Neural cell (in vitro differentiated cells): ENCODE results near the gene MRE11. TPM values are rescaled to one million over a fixed set of nuclear protein-coding genes. Genes with fewer than 3 reads are reported as not detected.

ENCODE experiments used
- H2AFZ ChIP-seq: fragments of 200-600, 300-800 bp; sonication (generic), shearing (Covaris generic); 2 replicates; pipeline ENCODE4 v1.6.0; 2014; ENCODE audit warnings: low read depth, mild to moderate bottlenecking, antibody characterized with exemption, low read length, moderate library complexity
- H3F3A ChIP-seq: fragments of 200-600 bp; shearing (Covaris generic); 2 replicates; pipeline ENCODE4 v1.6.1; 2016; ENCODE audit warnings: mild to moderate bottlenecking, moderate library complexity, mixed read lengths, antibody characterized with exemption, low read length; ENCODE audit not compliant: insufficient read depth, poor library complexity, severe bottlenecking
- H3K27ac ChIP-seq: fragments of 200-600, 300-800 bp; sonication (generic), shearing (Covaris generic); 2 replicates; pipeline ENCODE4 v1.5.1; 2014; ENCODE audit warnings: mild to moderate bottlenecking, low read length, moderate library complexity
- H3K27me3 ChIP-seq: fragments of 300-800, 200-600 bp; sonication (generic), shearing (Covaris generic); 2 replicates; pipeline ENCODE4 v1.6.0; 2014; ENCODE audit warnings: mild to moderate bottlenecking, low read depth, low read length, moderate library complexity; ENCODE audit not compliant: insufficient read depth
- H3K36me3 ChIP-seq: fragments of 300-800, 200-600 bp; sonication (generic), shearing (Covaris generic); 2 replicates; pipeline ENCODE4 v1.5.1; 2014; ENCODE audit warnings: mild to moderate bottlenecking, antibody characterized with exemption, low read length, moderate library complexity; ENCODE audit not compliant: insufficient read depth
- H3K4me2 ChIP-seq: fragments of 300-800, 200-600 bp; sonication (generic), shearing (Covaris generic); 2 replicates; pipeline ENCODE4 v1.6.0; 2014; ENCODE audit warnings: mild to moderate bottlenecking, low read length
- H3K4me3 ChIP-seq: fragments of 300-800, 200-600 bp; sonication (generic), shearing (Covaris generic); 2 replicates; pipeline ENCODE4 v1.5.1; 2014; ENCODE audit warnings: mild to moderate bottlenecking, low read length, moderate library complexity
- H3K79me2 ChIP-seq: fragments of 200-600 bp; shearing (Covaris generic); replicated peaks from 2 replicates; pipeline ENCODE4 v1.6.0; 2014; ENCODE audit warnings: mild to moderate bottlenecking, low read length, moderate library complexity; ENCODE audit not compliant: insufficient read depth
- H3K9ac ChIP-seq: fragments of 300-800, 200-600 bp; sonication (generic), shearing (Covaris generic); 2 replicates; pipeline ENCODE4 v1.6.1; 2016; ENCODE audit warnings: mild to moderate bottlenecking, low read length, mixed read lengths
- H3K9me2 ChIP-seq: fragments of 200-600 bp; shearing (Covaris generic); 2 replicates; pipeline ENCODE4 v1.6.1; 2016; ENCODE audit warnings: mild to moderate bottlenecking, low read length, mixed read lengths; ENCODE audit not compliant: insufficient read depth
- H3K9me3 ChIP-seq: fragments of 200-600, 300-800 bp; sonication (generic), shearing (Covaris generic); 2 replicates; pipeline ENCODE4 v1.6.1; 2016; ENCODE audit warnings: mild to moderate bottlenecking, mixed run types, low read length, moderate library complexity, mixed read lengths
- H4K20me1 ChIP-seq: fragments of 200-600 bp; shearing (Covaris generic); 2 replicates; pipeline ENCODE4 v1.6.1; 2016; ENCODE audit warnings: mild to moderate bottlenecking, mixed run types; ENCODE audit not compliant: insufficient read depth
- EP300 ChIP-seq: fragments of 450-650 bp; conservative IDR thresholded peaks from 2 replicates; pipeline ENCODE4 v1.6.1; 2014; ENCODE audit warnings: antibody characterized with exemption, mild to moderate bottlenecking, moderate library complexity; ENCODE audit not compliant: poor library complexity, severe bottlenecking
- EZH2 ChIP-seq: fragments of 200-600, 300-800 bp; shearing (Covaris generic), sonication (generic); IDR thresholded peaks from 2 replicates; pipeline ENCODE4 v1.6.1; 2014; ENCODE audit warnings: antibody characterized with exemption, low read length, borderline replicate concordance, mild to moderate bottlenecking; ENCODE audit not compliant: insufficient read depth, poor library complexity, severe bottlenecking
- MXI1 ChIP-seq: fragments of 450-650 bp; conservative IDR thresholded peaks from 2 replicates; pipeline ENCODE4 v1.6.1; 2014; ENCODE audit warnings: antibody characterized with exemption, mild to moderate bottlenecking; ENCODE audit not compliant: poor library complexity, severe bottlenecking
- POLR2AphosphoS5 ChIP-seq: IDR thresholded peaks from 2 replicates; pipeline ENCODE4 v1.6.1; 2012
- RAD21 ChIP-seq: fragments of 450-650 bp; conservative IDR thresholded peaks from 2 replicates; pipeline ENCODE4 v1.6.1; 2014; ENCODE audit warnings: antibody characterized with exemption, mild to moderate bottlenecking, moderate library complexity
- SMC3 ChIP-seq: fragments of 450-650 bp; conservative IDR thresholded peaks from 2 replicates; pipeline ENCODE4 v1.6.1; 2014; ENCODE audit warnings: antibody characterized with exemption, mild to moderate bottlenecking, moderate library complexity; ENCODE audit not compliant: poor library complexity
- TAF1 ChIP-seq: IDR thresholded peaks from 2 replicates; pipeline ENCODE4 v1.6.1; 2012; ENCODE audit warnings: low read depth
- polyA plus RNA-seq: library from polyadenylated mRNA; depleted of rRNA; stranded (reverse); fragments of >200 nt; gene quantifications from 2 replicates; pipeline ENCODE4 v1.2.3, GENCODE V29; 2014
- TF ChIP-seq, protein P1 (sequence below): fragments of 450-650 bp; IDR thresholded peaks from 2 replicates; pipeline ENCODE4 v1.5.1; 2014; ENCODE audit warnings: antibody characterized with exemption, mild to moderate bottlenecking, moderate library complexity; ENCODE audit not compliant: poor library complexity, severe bottlenecking
- TF ChIP-seq, protein P2 (sequence below): IDR thresholded peaks from 2 replicates; pipeline ENCODE4 v1.6.1; 2012; ENCODE audit warnings: borderline replicate concordance

MRE11 gene
- polyA plus RNA-seq, 1 donor from 2014 or later: 5.1 TPM

DNA sequence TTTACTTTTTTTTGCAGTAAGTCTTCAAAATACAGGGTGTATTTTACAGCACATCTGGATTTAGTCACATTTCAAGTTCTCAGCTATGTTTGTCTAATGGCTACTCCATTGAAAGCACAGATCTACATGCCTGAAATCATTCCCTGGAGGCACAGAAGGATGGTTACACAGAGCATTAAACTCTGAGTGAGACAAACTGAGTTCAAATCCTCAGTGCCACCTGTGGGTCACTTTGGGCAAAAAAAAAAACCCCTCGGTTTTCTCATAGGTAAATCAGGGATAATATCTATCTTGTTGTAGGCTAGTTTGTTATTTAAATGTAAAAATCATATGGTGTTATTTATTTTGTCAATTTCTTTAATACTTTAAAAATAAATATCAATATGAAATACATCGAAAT, 7.9 kb upstream of the MRE11 start:
- TF ChIP-seq EP300 (no peak), RAD21 (no peak), TAF1 (no peak), MXI1 (no peak), EZH2 (no peak), SMC3 (no peak)
- TF ChIP-seq, protein P1, sequence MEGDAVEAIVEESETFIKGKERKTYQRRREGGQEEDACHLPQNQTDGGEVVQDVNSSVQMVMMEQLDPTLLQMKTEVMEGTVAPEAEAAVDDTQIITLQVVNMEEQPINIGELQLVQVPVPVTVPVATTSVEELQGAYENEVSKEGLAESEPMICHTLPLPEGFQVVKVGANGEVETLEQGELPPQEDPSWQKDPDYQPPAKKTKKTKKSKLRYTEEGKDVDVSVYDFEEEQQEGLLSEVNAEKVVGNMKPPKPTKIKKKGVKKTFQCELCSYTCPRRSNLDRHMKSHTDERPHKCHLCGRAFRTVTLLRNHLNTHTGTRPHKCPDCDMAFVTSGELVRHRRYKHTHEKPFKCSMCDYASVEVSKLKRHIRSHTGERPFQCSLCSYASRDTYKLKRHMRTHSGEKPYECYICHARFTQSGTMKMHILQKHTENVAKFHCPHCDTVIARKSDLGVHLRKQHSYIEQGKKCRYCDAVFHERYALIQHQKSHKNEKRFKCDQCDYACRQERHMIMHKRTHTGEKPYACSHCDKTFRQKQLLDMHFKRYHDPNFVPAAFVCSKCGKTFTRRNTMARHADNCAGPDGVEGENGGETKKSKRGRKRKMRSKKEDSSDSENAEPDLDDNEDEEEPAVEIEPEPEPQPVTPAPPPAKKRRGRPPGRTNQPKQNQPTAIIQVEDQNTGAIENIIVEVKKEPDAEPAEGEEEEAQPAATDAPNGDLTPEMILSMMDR: no peak
- TF ChIP-seq, protein P2, sequence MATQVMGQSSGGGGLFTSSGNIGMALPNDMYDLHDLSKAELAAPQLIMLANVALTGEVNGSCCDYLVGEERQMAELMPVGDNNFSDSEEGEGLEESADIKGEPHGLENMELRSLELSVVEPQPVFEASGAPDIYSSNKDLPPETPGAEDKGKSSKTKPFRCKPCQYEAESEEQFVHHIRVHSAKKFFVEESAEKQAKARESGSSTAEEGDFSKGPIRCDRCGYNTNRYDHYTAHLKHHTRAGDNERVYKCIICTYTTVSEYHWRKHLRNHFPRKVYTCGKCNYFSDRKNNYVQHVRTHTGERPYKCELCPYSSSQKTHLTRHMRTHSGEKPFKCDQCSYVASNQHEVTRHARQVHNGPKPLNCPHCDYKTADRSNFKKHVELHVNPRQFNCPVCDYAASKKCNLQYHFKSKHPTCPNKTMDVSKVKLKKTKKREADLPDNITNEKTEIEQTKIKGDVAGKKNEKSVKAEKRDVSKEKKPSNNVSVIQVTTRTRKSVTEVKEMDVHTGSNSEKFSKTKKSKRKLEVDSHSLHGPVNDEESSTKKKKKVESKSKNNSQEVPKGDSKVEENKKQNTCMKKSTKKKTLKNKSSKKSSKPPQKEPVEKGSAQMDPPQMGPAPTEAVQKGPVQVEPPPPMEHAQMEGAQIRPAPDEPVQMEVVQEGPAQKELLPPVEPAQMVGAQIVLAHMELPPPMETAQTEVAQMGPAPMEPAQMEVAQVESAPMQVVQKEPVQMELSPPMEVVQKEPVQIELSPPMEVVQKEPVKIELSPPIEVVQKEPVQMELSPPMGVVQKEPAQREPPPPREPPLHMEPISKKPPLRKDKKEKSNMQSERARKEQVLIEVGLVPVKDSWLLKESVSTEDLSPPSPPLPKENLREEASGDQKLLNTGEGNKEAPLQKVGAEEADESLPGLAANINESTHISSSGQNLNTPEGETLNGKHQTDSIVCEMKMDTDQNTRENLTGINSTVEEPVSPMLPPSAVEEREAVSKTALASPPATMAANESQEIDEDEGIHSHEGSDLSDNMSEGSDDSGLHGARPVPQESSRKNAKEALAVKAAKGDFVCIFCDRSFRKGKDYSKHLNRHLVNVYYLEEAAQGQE: no peak
- Histone ChIP-seq H3K79me2 (no peaks in the 10 kb centered on the region), H2AFZ (no peak overlapping the region), H3K9ac (no peak overlapping the region), H3F3A (no peaks in the 10 kb centered on the region), H4K20me1 (no peaks in the 10 kb centered on the region), H3K27ac (no peak overlapping the region), H3K4me2 (no peak overlapping the region), H3K27me3 (no peaks in the 10 kb centered on the region), H3K36me3 (peaks cover 5% of the 10 kb centered on the region), H3K4me3 (no peak overlapping the region), H3K9me3 (no peaks in the 10 kb centered on the region), H3K9me2 (no peaks in the 10 kb centered on the region)

DNA sequence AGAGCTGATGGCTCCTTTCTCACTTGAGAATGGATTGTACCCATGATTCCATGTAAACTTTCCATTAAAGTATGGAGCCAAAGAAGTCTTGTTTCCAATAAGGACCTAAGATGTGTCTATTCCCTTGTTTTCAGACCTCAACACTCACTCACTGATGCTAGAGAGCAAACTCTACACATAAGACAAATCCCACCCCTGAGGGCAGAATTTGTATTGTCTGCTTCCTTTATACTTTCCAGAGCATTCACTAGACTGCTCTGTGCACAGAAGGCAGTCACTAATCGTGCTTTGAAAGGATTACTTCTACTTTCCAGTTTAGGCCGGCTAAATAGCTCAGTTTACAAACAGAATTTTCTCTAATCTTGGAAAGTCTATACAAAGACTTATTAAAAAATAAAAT, 6.5 kb upstream of the MRE11 start:
- Histone ChIP-seq H2AFZ (no peak overlapping the region), H3K27ac (no peak overlapping the region), H3K79me2 (no peaks in the 10 kb centered on the region), H3K9ac (no peak overlapping the region), H3K9me3 (no peaks in the 10 kb centered on the region), H3K9me2 (no peaks in the 10 kb centered on the region), H3K4me2 (no peak overlapping the region), H3K4me3 (no peak overlapping the region), H4K20me1 (no peaks in the 10 kb centered on the region), H3F3A (no peaks in the 10 kb centered on the region), H3K36me3 (peaks cover 5% of the 10 kb centered on the region), H3K27me3 (no peaks in the 10 kb centered on the region)
- TF ChIP-seq RAD21: no peak
- no peak for TF ChIP-seq EZH2
- TF ChIP-seq POLR2AphosphoS5: no peak
- TF ChIP-seq MXI1: no peak
